NOMO-1 treated with DMSO at 0.1 percent for 48 hours (cell line): ENCODE results near the gene PCDHA13.
"Not testable (repeated sequence)": the region's sequence is repeated elsewhere in the genome, so short reads cannot be mapped to it uniquely, and the experiment has no call there.

Source experiments
- DNase-seq: peaks from one replicate; lab custom pipeline; 2025; ENCODE audit not compliant: unreplicated experiment; lab: John Stamatoyannopoulos, UW

The PCDHA13 gene

GRCh38 chr5:140881889-140882590 lies at the start of gene PCDHA13:
PCDHA13 (plus strand) TSS chr5:140882124; CDS start chr5:140882269, 145 bp downstream.
- no peak for DNase-seq

GRCh38 chr5:140833993-140834392 lies 47.9 kb upstream of the PCDHA13 start, which contains the start of gene PCDHA7:
PCDHA7 (plus strand) TSS chr5:140834269; CDS start chr5:140834384, 115 bp downstream.
- DNase-seq = no peak

- not testable (repeated sequence) for DNase-seq
These were observed 47.4 kb upstream of the PCDHA13 start for GRCh38 chr5:140834439-140835008.

- no peak for DNase-seq
These were observed 46.1 kb upstream of the PCDHA13 start for GRCh38 chr5:140835622-140836510.

- DNase-seq = no peak
These were observed 40.7 kb upstream of the PCDHA13 start, which contains the start of gene PCDHA8 for GRCh38 chr5:140840978-140841962. PCDHA8 (plus strand) TSS chr5:140841187; CDS start chr5:140841322, 135 bp downstream.

GRCh38 chr5:140842798-140843733 lies 38.9 kb upstream of the PCDHA13 start:
- no peak for DNase-seq

- not testable (repeated sequence) for DNase-seq
These were observed 33.5 kb upstream of the PCDHA13 start, which contains the start of gene PCDHA9 for GRCh38 chr5:140848139-140849102. PCDHA9 (plus strand) TSS chr5:140848382; CDS start chr5:140848496, 114 bp downstream.

- DNase-seq = not testable (repeated sequence)
These were observed 31.9 kb upstream of the PCDHA13 start for GRCh38 chr5:140849831-140850634.

- DNase-seq = no peak
These were observed 25.9 kb upstream of the PCDHA13 start, which contains the start of gene PCDHA10 for GRCh38 chr5:140855772-140856674. PCDHA10 (plus strand) TSS chr5:140855897; CDS start chr5:140856049, 152 bp downstream.

GRCh38 chr5:140857177-140857986 lies 24.5 kb upstream of the PCDHA13 start:
- DNase-seq = no peak

- no peak for DNase-seq
These were observed 24.0 kb upstream of the PCDHA13 start for GRCh38 chr5:140857987-140858240.

- no peak for DNase-seq
These were observed 19.3 kb upstream of the PCDHA13 start for GRCh38 chr5:140862441-140863295.

- no peak for DNase-seq
These were observed 13.0 kb upstream of the PCDHA13 start, which contains the start of gene PCDHA11 for GRCh38 chr5:140868721-140869554. PCDHA11 (plus strand) TSS chr5:140868957; CDS start chr5:140869104, 147 bp downstream.

- DNase-seq = no peak
These were observed 12.4 kb upstream of the PCDHA13 start for GRCh38 chr5:140869555-140869886.
